Measurements from ENCODE around the gene NPAS2.

Gene NPAS2

DNA sequence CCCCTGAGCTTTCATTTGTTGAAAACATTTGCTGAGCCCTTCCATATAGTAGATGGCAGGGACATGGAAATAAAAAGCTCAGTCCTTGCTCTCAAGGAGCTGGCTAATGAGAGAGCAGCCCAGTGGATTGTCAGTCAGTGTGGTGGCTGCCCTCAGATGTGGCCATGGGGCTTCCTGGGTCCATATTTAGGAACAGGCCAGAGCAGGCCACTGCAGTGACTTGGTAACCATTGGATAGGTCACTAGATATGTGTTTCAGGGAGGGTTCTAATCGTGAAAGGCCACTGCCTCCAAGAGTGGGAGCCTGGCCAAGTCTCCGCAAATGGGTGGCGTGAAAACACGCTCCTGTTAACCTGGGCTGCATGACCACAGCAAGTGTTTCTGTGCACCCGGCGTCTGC lies 37.4 kb downstream of the NPAS2 start:
- no peak for DNase-seq

DNA sequence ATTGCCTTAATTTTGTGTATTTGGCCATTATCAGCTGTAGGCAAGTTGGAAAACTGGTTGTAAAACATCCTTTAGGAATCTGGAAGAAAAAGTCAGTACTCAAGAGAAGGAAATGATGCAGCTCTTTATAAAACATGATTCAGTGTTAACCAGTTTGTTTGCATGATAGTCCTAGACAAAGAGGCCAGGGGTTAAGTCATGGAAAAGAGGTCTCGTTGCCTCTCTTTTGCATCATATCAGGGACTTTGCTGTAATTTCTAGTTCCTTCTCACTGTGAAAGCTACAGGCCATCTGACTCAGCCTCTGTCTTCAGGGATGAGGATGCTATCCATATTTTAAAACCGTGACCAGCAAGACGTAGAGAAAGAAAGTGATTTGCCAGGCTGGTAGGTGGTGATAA lies 38.0 kb downstream of the NPAS2 start:
- DNase-seq: no peak

DNA sequence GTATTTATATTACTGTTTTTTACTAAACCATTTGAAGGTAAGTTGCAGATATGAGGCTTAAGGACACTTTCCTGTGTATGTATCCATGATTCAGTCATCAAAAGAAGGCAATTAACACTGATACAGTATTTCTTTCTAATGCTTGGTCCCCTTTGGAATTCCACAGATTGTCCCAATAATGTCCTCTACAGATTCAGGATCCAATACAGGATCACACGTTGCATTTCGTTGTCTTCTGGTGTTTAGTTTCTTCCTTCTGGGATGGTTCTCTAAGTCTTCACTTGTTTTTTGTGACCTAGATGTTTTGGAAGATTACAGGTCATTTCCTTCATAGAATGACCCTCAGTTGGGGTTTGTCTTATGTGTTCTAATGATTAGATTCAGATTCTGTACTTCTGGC lies 40.0 kb downstream of the NPAS2 start:
- no peak for DNase-seq

DNA sequence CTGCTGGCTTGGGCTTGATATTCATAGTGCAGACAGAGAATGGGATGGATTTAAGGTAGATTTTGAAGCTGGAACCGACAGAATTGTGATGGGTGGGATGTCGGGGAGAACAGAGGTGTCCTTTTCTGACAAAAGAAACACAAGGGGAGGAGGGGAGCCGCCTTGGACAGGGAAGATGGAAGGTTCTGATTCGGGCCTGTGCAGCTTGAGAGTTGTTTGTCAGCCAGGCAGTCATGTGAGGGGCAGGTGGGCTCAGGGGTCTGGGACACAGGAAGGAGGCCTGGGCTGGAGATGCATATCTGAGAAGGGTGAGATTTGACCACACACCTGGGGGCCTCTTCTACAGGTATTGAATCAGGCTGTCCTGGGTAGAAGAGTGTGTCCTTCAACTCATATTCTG lies 41.4 kb downstream of the NPAS2 start:
- DNase-seq: no peak

DNA sequence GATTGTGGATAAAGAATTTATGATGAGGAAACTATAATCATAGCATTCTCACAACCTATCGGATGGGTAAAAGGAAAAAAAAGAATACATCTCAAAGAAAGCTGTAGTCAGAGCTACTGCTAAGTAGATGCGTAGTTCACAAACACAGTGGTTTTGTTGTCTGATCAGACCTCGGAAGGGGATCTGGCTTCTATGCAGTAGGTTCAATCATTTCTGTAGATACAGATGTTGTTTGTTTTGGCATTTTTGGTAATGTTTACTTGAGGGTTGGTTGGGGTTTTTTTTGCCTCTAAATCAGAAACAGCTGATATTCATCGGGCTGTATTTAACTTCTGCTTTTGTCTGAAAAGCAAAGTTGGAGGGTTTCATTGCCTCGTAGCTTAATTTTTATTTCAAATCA lies 42.1 kb downstream of the NPAS2 start:
- no peak for DNase-seq

DNA sequence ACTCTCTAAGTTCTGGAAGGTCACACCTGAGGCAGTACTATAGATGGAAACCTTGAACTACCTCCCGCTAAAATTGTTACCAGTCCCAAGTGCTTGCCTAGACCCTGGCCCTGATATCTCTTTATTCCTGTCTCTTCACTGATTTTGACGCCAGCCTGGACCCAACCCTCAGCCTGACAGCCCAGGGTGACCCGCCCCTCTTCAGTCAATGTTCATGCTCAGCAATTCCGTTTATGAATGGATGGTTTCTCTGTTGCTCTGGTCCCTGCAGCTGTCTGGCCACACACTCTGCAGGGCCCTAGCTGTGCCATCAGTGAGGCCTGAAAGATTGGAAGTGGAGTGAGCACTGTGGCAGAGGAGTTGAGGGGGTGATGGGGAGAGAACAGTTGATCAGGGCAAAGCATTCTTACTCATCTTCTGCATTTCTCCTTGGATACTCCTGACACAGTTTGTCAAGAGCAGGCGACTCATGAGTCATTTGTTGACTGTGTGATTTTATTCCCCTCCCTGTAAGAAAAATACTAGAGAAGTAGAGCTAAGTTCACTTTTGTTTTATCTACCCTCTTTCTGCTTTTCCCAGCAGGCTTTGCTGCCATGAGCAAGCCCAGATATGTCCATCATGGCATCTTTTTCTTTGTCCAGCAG lies 46.0 kb downstream of the NPAS2 start:
- no peak for DNase-seq

DNA sequence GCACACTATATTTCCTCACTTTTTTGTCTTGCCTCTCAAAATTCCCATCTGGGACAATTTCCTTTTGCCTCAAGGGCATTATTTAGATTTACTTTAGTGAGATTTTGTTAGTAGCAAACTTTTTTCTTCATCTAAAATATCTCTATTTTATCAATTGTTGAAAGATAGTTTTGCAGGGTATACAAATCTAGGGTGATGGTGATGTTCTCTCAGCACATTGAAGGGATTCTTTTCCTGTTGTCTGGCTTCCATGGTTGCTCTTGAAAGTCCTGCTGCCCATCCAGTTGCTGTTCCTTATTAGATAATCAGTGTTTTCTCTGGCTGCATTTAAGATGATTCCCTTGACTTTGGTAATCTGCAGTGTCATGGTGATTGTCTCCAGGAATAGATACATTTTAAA lies 48.1 kb downstream of the NPAS2 start:
- DNase-seq: no peak

DNA sequence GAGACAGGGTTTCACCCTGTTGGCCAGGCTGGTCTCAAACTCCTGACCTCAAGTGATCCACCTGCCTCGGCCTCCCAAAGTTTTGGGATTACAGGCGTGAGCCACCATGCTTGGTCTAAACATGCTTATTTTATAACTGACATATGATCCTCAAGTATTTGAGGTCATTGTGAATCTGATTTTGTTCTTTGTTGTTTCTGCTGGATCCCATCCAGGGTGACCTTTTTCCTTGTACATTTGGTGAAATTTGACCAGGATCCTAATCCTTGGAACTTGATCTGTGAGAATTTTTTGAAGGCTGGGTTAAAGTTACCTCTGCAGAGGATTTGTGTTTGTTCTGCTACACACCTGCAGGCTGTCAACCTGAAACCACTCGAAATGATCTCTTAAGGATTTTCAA lies 49.2 kb downstream of the NPAS2 start:
- DNase-seq: no peak

DNA sequence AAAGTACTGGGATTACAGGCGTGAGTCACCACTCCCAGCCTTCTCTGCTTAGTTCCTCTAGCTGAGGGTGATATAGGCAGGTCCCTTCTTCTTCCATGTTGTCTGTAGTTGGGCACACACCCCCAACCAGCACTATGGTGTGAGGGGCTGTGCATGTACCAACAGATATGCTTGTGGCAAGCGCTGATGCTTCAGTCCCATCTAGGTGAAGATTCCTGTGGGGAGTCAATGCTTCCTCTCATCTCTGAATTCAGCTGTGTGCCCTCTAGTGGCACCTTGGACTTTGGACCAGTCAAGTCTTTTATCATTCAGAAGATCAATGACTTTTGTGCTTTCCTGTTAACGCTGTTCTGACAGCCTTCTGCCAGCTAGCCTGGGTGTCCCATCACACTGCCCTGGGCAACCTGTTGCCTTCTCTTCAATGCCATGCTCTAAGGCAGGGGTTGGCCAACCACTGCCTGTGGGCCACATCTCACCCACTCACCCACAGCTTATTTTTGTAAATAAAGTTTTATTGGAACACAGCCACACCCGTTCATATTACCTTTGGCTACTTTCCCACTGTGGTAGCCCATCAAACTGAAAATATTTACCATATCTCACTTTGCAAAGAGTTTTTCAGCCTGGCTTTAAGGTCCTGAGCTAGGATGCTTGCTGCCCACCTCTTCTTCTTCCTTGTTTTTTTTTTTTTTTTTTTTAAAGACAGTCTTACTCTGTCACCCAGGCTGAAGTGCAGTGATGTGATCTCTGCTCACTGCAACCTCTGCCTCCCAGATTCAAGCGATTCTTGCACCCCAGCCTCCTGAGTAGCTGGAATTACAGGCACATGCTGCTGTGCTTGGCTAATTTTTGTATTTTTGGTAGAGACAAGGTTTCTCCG lies 51.0 kb downstream of the NPAS2 start:
- no peak for DNase-seq

DNA sequence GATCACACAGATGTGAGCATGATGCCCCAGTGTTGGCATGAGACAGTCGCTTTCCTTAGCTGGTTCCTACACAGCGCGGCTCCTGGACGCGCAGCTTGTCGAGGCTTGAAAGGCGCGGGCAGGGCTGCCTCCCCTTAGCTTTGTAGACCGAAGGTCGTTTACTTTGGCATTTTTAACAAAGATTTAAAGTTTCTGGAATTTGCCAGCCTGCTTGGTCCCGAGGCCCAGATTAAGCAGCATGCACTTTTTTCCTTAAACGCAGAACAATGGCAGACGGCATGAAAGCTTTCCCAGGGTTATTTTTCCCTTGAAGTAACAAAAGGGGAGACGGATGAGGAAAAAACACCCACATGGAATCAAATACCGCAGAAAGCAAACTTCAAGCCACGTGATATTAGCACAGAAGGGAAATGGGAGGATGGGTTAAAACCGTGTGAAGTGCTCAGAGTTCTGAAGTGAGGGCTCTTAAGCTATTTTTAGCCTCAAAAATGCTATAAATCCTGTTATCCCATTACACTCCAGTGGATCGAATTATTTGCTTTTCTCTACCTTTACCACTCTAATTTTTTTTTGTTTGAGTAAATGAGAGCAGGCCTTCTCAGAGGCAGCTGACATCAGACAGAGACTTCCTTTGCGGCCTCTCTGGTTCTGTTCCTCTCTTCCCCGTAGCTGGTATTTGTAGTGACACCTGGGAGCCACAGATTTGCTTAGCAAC lies 55.7 kb downstream of the NPAS2 start:
- DNase-seq: no peak

DNA sequence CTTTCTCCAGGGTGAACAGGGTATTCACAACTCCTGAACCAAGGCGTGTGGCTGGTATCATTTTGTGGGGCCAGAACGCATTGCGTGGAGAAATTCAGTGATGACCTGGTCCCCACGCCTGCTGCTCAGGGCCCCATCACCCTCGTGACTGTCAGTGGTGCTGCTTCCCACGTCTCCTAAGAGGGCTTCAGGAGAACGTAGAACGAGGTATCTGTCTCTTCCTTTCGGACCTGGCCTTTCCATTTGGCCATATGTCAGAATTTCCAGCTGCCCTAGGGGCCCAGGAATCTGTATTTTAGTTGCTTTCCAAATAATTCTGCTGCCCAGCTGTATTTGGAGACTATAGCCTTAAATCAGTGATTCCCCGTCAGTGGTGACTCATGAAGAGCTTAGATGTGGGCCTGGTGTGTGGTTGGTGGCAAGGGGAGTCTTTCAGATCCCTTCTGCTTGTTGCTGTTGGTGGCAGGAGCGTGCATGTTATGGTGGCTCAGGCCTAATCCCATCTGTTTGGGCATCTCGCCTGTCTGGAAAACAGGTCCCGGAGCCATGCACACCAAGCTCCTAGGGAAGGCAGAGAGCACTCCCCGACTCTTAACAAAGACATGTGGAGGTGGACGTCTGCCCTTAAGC lies 56.4 kb downstream of the NPAS2 start:
- no peak for DNase-seq

DNA sequence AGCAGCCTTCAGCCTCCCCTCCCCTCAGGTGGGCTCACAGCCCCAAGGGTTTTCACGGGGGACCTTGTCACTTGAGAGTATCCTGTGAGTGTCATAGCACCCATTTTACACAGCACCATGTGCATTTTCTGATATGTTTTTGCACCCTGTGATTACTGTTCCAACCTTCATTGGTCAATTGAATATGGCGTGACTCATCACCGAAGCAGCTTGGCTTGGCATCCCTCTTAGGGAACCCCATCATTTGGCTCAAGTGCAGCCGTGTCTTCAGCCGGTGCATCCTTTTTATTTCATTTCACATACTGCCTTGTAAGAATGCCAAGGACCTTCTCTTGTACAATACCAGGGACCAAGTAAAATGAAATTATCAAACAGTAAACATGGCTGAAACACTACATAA lies 57.6 kb downstream of the NPAS2 start:
- no peak for DNase-seq

DNA sequence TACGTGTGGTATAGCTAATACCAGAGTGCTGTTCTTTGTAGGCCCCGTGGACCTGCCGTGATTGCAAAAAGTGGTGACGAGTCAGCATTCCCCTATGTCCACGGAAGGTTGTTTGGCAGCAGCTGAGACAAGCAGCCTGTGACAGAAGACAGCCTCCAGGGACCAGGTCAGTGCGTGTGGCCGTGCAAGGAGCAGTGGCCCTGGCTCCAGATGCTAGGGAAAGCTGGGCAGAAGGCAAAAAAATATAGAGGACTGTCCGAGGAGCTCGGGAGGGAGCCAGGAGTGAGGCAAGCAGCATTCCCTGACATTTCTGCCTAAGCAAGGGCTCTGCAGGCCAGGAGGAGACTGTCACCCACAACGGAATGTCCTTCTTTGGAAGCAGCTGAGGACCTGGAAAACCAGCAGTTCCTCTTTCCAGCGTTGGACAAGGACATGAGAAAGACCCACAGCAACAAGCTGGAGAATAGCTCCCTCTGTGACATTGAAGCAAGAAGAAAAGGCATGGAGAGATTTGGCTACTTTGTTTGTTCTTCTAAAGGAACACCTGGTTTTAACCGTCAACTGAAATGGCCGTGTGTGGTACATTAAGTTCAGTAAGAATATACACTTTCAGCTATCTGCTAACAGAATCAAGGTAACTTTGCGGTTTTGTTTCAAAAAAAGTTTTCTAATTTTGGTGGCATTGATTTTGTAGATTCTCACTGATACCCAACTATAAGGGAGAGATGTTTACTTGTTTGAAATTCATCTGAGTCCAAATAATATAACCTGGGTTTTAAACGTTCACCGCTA lies 58.3 kb downstream of the NPAS2 start:
- no peak for DNase-seq

DNA sequence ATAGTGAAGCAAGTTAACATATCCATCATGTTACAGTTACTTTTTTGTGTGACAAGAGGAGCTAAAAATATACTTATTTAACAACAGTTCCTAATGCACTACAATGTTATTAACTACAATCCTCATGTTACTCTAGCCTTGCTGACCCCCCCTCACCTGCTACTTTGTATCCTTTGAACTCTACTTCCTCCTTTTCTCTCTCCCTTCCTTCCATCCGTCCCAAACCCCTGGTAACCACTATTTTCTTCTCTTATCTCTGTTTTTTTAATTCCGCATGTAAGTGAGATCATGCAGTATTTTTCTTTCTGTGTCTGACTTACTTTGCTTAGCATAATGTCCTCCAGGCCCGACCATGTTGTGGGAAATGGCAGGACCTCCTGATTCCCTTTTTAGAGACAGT lies 59.4 kb downstream of the NPAS2 start:
- DNase-seq: no peak

DNA sequence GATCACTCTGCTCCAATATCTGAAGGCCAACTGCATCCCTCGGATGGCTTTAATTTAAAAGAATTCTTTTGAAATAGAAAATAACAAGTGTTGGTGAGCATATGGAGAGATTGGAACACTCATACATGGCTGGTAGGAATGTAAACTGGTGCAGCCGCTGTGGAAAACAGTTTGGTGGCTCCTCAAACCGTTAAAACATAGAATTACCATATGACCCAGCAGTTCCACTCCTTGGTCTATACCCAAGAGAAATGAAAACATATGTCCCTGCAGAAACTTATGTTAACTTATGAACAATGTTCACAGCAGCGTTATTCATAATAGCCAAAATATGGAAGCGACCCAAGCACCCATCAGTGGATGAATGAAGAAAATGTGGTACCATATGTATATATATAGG lies 60.1 kb downstream of the NPAS2 start:
- DNase-seq: peak in 1 of 2 donors; percentile 6

DNA sequence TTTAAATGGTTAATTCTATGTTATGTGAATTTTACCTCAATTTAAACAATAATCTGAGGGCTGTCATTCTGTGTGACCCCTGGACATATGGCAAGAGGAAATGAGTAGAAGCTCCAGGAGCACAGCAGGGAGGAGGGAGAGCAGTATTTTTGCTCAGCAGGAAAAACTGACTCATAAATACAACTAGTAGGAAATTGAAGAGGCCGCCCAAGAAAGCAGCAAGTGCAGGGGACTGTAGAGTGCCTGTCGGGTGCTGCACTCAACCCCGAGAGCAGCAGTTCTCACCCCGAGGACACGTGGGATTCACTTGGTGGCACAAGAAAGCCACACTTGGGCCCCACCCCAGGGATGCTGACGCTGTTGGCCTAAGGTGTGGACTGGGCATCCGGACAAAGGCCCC lies 60.8 kb downstream of the NPAS2 start:
- DNase-seq: no peak

DNA sequence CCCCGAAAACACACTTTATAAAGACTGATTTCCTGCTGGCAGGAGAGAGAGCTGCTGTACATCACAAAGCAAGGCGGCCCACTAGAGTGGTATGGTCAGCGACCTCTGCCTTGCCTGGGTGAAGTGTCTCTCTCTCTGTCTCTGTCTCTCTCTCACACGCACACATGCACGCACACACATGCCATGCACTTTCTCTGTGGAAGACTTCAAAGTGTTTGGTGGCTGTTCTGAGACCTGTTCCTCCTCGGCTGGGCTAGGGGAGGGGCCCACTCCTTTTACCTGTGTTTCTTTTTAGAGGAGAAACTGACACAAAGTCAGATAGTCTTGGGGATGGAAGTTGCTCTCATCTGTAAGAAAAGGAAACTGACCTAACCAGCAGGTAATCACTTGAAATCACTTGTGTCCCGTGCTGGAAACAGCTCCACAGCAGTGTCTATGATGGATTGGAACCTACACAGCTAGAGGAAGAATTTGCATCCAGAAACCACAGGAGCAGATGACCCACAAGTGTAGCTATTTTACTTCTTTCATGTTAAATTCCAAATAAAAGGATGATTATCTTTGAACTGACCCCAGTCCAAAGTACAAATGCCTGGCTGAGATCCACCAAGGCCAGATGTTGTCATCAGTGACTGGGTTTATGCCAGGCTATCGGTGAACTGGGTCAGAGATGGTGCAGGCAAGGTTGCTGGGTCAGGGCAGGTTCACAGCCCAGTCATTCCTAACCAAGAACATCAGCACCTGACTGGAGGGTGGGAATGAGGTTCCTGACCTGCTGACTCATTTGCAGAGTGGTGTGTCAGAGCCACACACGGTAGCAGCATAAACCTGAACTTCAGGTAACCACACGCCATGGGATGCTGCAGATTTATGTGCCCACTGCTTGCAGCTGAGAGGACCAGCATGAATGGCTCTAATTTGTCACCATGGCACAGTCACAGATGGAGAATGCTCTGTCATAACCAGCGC lies 63.0 kb downstream of the NPAS2 start:
- no peak for DNase-seq

DNA sequence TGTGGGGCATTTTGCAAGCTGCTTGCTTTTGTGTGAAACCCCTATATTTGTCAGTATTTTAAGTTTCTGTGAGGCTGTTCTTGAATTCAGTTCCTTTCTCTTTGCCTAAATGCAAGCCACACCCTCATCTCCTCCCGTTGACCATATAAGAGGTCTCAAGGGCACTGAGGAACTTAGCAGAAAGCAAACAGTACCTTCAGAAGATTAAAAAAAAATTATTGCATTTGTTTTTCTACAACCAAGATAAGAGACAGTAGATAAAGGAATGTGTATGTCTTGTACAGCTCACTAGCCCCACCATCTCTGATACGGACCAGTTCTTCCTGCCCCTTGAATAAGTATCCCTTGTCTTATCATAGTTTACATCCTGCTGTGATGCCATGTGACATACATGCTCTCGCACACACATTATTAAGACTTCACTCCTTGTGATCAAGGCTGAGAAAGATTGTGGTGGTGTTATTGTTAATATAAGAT lies 64.2 kb downstream of the NPAS2 start:
- DNase-seq: no peak

DNA sequence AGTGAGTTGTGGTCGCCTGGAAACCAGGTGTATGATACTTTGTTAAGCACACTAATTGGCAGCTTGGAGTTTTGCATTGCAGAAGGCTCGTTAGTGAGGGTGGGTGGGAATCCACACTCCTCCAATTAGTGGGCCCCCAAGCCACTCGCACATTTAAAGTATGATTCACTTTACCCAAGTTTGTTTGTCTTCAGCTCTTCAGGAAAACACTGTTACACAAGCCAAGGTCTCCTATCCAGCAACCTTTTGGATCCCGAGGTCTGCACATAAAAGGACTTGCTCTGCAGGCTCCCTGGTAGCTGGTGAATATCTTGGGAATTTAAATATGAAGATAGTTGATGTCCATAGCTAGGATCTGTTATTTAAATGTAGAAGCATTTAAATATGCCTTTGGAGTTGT lies 66.1 kb downstream of the NPAS2 start:
- no peak for DNase-seq

DNA sequence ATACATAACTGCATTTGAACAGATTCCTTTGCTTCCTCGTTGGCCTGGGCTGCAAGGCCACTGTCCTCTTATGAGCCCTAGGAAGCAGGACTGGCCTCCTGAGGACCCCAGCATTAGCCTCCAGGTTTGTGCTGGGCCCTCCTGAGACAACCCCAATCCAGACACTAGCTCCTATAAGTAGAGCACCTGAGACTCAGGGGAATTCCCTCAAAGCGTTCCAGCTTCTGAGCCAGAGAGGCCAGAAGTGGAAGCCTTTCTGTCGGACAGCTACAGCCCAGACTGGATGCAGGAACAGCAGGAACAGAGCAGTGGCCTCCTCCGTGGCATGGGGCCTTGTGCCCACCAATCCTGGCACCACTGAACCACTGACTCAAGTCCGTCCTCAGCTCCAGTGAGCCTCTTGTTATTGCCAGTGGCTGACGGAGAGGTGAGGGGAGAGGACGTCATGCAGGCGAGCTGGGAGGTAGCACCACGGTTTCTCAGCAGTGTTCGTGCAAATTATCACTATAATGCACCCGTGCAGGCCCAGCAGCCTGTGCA lies 67.2 kb downstream of the NPAS2 start:
- DNase-seq: no peak
